ENCODE data around the gene SRGAP3. TPM values are rescaled to one million over a fixed set of nuclear protein-coding genes. Genes with fewer than 3 reads are reported as not detected.

The SRGAP3 gene
- total RNA-seq, 4 donors from 2014 or later: 13.1 to 84.9 (median 27.4) TPM

GRCh38 chr3:9064850-9065249 lies 184.6 kb downstream of the SRGAP3 start:
- no peaks in the 10 kb centered on the region for H3K27me3 ChIP-seq
- TF ChIP-seq EP300 (IDR thresholded peaks at IDR 0.05) (no peak), POLR2AphosphoS5 (IDR thresholded peaks at IDR 0.05) (no peak), POLR2A (IDR thresholded peaks at IDR 0.05) (no peak), CTCF (IDR thresholded peaks at IDR 0.05) (no peak)
- H3K9me3 ChIP-seq: no peaks in the 10 kb centered on the region
- H3K4me1 ChIP-seq: no peaks in the 10 kb centered on the region
- no peak for DNase-seq (ENCODE audit: low spot score in 2 of 2)
- no peak overlapping the region for H3K27ac ChIP-seq
- WGBS: 17% methylated on average over 5 of the region's 5 CpGs
- H3K36me3 ChIP-seq: peaks cover 3% of the 10 kb centered on the region
- no peak overlapping the region for H3K4me3 ChIP-seq

- no peak overlapping the region for H3K27ac ChIP-seq
- no peaks in the 10 kb centered on the region for H3K4me1 ChIP-seq
- H3K27me3 ChIP-seq: no peaks in the 10 kb centered on the region
- no peaks in the 10 kb centered on the region for H3K9me3 ChIP-seq
- H3K4me3 ChIP-seq: no peak overlapping the region
- TF ChIP-seq CTCF (IDR thresholded peaks at IDR 0.05): no peak
- no peak for TF ChIP-seq POLR2AphosphoS5 (IDR thresholded peaks at IDR 0.05)
- TF ChIP-seq EP300 (IDR thresholded peaks at IDR 0.05): no peak
- TF ChIP-seq POLR2A (IDR thresholded peaks at IDR 0.05): no peak
- H3K36me3 ChIP-seq: peaks cover 9% of the 10 kb centered on the region
- WGBS: 91% methylated on average over 9 of the region's 9 CpGs
- DNase-seq (ENCODE audit: low spot score in 2 of 2): no peak
Measured at GRCh38 chr3:9064251-9064650, 185.2 kb downstream of the SRGAP3 start.

- H3K4me1 ChIP-seq: no peaks in the 10 kb centered on the region
- H3K9me3 ChIP-seq: no peaks in the 10 kb centered on the region
- no peak overlapping the region for H3K4me3 ChIP-seq
- H3K36me3 ChIP-seq: peaks cover 18% of the 10 kb centered on the region
- TF ChIP-seq CTCF (IDR thresholded peaks at IDR 0.05) (no peak), POLR2AphosphoS5 (IDR thresholded peaks at IDR 0.05) (no peak), EP300 (IDR thresholded peaks at IDR 0.05) (no peak), POLR2A (IDR thresholded peaks at IDR 0.05) (no peak)
- H3K27me3 ChIP-seq: no peaks in the 10 kb centered on the region
- WGBS: 97% methylated on average over 1 of the region's 1 CpG
- no peak for DNase-seq (ENCODE audit: low spot score in 2 of 2)
- no peak overlapping the region for H3K27ac ChIP-seq
Measured at GRCh38 chr3:9062570-9062969, 186.9 kb downstream of the SRGAP3 start.

GRCh38 chr3:9061634-9062033 lies 187.8 kb downstream of the SRGAP3 start:
- Histone ChIP-seq H3K36me3 (peaks cover 26% of the 10 kb centered on the region), H3K27me3 (no peaks in the 10 kb centered on the region), H3K27ac (no peak overlapping the region), H3K4me3 (no peak overlapping the region), H3K4me1 (no peaks in the 10 kb centered on the region), H3K9me3 (no peaks in the 10 kb centered on the region)
- 91% methylated on average over 2 of the region's 2 CpGs for WGBS
- no peak for TF ChIP-seq POLR2AphosphoS5 (IDR thresholded peaks at IDR 0.05)
- no peak for TF ChIP-seq EP300 (IDR thresholded peaks at IDR 0.05)
- no peak for TF ChIP-seq POLR2A (IDR thresholded peaks at IDR 0.05)
- TF ChIP-seq CTCF (IDR thresholded peaks at IDR 0.05): no peak
- DNase-seq (ENCODE audit: low spot score in 2 of 2): no peak

GRCh38 chr3:9059489-9060400 lies 189.7 kb downstream of the SRGAP3 start:
- H3K9me3 ChIP-seq: no peaks in the 10 kb centered on the region
- TF ChIP-seq POLR2A (IDR thresholded peaks at IDR 0.05): no peak
- no peak for TF ChIP-seq CTCF (IDR thresholded peaks at IDR 0.05)
- no peak for TF ChIP-seq POLR2AphosphoS5 (IDR thresholded peaks at IDR 0.05)
- TF ChIP-seq EP300 (IDR thresholded peaks at IDR 0.05): no peak
- peaks cover 32% of the 10 kb centered on the region for H3K36me3 ChIP-seq
- WGBS: 88% methylated on average over 18 of the region's 19 CpGs
- H3K27me3 ChIP-seq: no peaks in the 10 kb centered on the region
- H3K4me3 ChIP-seq: no peak overlapping the region
- no peak for DNase-seq (ENCODE audit: low spot score in 2 of 2)
- H3K27ac ChIP-seq: no peak overlapping the region
- H3K4me1 ChIP-seq: no peaks in the 10 kb centered on the region
